GM11168 (cell line): ENCODE data around the gene TMED4.

ENCODE experiments used
- in situ Hi-C: fragments of 300-500 bp; cut with MboI; formaldehyde crosslinking; loops from one replicate; pipeline ENCODE4 v1.12.0; 2022; ENCODE audit warnings: low sequenced_read_pairs; ENCODE audit not compliant: unreplicated experiment

Gene TMED4

DNA sequence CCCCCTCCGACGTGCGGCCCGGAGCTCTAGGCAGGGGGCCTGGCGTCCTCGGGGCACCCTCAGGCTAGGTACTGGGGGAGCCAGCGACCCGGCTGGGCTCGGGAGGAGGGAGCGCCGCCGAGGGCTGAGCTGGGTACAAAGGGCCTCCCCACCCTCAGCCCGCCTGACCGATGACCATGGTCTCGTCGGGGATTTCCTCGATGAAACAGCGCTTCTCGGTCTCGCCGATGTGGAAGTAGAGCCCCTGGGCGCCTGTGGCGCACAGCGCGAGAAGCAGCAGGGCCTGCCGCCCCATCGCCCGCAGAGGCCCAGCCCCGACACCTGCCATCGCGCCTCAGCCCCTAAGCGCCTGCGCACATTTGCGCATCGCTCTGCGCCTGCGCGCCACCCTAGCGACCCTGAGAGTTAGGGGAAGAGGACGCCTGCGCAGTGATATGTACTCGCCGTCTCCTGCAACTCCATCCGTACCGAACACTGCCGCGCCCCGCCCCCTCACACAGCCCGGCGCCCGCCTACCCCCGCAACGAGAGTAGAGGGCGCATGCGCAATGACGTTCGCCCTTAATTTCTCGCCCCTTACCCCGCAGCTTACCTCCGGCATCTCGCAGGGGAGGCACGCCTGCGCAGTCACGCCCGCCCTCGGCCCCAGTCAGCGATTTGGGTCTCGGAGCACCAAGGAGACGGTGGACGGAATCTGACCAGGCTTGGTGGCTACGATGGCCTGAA lies at the start of gene TMED4:
Gene TMED4 (minus strand): TSS at position 353 of the 725 bp plus-strand sequence. CDS start 25 bp downstream, at position 328.
- in situ Hi-C loops, result loop anchor here (25.0 kb wide), 4 partner anchors 180 to 555 kb away; partner anchors contain the start of gene H2AZ2

DNA sequence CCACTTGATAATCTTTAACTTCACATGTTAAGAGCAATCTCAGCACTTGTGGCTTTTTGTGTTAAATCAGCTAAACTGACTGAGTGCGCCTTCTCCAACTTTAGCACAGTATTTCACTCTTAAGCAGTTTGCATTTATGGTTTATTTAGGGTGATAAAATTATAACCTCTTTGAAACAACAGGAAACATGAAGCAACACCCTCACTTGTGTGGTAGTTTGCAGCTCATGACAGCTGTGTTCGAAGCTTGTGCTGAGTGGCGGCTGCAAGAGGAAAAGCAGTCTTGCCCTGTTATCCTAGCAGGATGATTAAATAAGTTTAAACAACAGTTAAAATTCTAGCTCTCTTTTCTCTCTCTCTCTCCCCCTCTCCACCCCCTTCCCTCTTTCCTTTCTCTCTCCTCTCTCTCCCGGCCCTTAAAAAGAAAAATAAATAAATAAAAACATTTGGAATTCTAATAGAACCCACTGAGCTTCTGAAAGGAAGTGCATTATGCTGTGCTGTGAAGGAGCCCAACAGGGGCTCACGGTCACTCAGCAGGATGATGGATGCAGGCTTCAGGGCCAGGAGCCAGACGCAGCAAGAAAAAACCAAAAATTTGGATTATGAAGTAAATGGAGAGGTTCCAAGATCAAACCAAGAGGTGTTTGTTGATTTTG lies 49.6 kb upstream of the TMED4 start:
- in situ Hi-C loops, result no loop called here

DNA sequence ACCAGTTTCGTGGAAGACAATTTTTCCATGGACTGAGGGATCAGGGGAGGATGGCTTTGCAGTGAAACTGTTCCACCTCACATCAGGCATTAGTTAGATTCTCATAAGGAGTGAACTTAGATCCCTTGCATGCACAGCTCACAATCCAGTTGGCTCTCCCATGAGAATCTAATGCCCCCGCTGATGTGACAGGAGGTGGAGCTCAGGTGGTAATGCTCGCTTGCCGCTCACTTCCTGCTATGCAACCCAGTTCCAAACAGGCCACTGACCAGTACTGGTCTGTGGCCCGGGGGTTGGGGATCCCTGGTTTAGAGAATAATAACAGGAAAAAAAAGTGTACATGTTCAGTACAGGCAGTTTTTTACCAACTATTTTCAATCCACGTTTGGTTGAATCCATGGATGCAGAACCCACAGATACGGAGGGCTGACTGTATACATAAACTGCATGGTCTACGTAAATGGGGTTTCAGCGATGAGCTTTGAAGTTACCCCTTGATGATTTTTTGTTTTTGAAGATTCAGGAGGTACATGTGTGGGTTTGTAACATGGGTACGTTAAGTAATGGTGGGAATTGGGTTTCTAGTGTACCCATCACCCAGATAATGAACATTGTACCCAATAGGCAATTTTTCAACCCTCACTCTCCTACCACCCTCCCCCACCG lies 48.9 kb upstream of the TMED4 start:
- in situ Hi-C loops, result no loop called here

GRCh38 chr7:44629829-44630522 lies 47.9 kb upstream of the TMED4 start:
- in situ Hi-C loops, result no loop called here

DNA sequence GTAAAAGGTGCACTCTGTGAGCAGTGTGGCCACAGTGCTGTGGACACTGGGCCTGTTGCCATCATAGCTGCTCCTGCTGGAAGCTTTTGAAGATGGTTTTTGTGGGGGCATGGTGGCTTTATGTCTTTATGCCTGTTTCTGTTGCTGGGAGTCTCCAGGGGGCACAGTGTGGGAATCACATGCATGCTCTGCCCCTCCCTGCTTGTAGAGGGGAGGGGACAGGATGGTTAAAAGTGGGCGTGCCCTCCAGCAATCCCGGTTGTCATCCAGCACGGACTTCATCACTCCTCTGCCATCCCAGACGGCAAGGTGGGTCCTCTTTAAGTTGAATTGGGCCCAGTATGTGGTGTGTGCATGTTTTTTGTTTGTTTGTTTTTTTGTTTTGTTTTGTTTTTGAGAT lies 44.6 kb upstream of the TMED4 start:
- in situ Hi-C loops, result no loop called here

DNA sequence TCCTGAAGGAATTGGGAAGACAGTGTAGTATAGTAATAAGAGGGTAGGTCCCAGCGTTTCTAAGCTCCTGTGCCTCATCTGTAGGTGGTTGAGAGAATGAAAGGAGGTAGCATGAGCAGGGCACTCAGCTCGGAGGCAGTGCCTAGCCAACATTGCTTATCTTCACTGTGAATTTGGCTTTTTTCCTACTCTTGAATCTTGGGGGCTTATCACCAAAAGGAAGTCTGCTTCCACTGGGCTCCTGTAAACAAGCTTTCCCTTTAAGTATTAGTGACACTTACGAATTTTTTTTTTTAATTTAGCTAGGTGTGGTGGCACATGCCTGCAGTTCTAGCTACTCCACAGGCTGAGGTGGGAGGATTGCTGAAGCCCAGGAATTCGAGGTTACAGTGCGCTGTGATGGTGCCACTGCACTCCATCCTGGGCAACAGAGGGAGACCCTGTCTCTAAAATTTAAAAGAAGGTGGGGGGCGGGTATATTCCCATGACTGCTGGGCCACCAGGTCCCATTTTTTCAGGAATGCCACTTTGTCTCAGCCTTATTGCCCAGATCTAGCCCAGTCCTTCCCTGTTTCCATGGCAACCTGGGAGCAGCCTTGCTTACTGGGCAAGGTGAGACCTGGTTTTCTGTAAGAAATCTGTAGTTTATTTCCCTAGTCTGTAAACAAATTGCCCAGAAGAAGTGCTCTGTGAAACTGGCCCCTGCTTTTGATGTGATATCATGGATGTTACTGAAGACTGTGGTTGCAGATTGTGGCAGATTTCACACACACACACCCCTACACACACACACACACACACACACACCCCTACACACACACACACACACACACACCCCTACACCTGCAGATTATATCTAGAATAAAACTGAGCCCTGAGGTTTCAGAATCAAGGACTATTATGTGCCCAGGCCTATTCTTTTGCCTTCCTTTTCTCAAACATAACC lies 43.8 kb upstream of the TMED4 start:
- in situ Hi-C loops, result no loop called here

- in situ Hi-C loops, result no loop called here
These were observed 42.3 kb upstream of the TMED4 start for GRCh38 chr7:44624318-44624717.

GRCh38 chr7:44622342-44623151 lies 40.5 kb upstream of the TMED4 start:
- in situ Hi-C loops, result no loop called here

- in situ Hi-C loops, result no loop called here
These were observed 39.7 kb upstream of the TMED4 start for GRCh38 chr7:44621750-44622103.

DNA sequence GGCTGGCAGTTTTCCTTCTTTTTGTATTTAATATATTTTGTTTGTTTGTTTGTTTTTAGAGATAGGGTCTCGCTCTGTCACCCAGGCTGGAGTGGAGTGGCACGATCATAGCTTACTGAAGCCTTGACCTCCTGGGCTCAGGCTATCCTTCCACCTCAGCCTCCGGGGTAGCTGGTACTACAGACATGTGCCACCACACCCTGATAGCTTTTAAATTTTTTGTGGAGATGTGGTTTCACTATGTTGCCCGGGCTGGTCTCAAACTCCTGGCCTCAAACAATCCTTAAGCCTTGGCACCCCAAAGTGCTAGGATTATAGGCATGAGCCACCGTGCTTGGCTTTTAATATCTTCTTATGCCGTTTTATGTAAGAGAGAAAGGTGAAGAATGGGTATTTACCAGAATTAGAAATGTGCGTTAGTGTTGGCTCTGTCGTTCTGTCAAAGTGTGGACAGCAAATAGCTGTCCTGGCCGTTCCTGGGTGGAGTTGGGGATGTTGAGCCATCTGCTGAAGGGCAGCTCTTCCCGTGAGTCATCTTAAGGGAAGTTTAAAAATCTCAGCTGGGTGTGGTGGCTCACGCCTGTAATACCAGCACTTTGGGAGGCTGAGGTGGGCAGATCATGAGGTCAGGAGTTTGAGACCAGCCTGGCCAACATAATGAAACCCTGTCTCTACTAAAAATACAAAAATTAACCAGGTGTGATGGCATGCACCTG lies 39.2 kb upstream of the TMED4 start:
- in situ Hi-C loops, result no loop called here

DNA sequence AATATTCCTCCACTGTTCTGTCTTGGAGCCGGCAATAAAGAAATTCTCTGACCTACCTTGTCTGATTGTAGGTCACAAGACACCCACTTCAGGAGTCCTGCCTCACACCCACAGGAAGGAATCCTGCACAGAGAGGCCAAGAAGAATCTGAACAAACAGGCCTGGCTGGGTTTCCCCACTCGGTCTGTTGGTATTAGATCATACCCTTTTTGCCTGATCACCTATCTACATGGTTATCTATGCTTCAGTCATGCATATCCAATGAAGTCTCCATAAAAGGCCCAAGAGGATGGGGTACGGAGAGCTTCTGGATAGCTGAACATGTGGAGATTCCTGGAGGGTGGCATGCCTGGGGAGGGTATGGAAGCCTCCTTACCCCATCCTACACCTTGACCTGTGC lies 36.7 kb upstream of the TMED4 start:
- in situ Hi-C loops, result no loop called here

GRCh38 chr7:44618045-44618444 lies 36.0 kb upstream of the TMED4 start:
- in situ Hi-C loops, result no loop called here

- in situ Hi-C loops, result no loop called here
These were observed 35.3 kb upstream of the TMED4 start for GRCh38 chr7:44617225-44617890.

DNA sequence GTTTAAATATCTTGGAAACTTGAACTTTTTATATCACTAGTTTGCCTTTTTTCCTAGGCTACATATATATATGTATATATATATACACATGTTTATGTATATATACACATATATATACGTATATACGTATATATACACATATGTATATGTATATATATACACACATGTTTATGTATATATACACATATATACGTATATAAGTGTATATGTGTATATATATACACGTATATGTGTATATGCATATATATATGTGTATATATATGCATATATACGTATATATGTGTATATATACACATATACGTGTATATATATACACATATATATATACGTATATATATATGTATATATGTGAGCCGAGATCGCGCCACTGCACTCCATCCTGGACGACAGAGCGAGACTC lies 34.5 kb upstream of the TMED4 start:
- in situ Hi-C loops, result no loop called here

GRCh38 chr7:44615793-44616192 lies 33.8 kb upstream of the TMED4 start:
- in situ Hi-C loops, result no loop called here

GRCh38 chr7:44615149-44615611 lies 33.1 kb upstream of the TMED4 start:
- in situ Hi-C loops, result no loop called here

DNA sequence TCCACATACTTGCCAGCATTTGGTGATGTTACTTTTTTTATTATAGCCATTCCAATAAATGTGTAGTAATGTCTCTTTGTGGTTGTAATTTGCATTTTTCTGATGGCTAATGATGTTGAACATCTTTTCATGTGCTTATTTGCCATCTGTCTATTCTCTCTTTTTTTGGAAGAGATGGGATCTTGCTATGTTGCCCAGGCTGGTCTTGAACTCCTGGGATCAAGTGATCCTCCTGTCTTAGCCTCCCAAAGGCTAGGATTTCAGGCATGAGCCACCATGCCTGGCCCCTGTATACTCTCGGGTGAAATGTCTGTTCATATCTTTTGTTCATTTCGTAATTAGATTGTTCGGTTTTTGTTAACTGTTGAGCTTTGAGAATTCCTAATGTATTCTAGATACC lies 27.8 kb upstream of the TMED4 start:
- in situ Hi-C loops, result no loop called here
